ENCODE data around the gene MGA. TPM values are rescaled to one million over a fixed set of nuclear protein-coding genes. Genes with fewer than 3 reads are reported as not detected.
"Not testable (repeated sequence)": the region's sequence is repeated elsewhere in the genome, so short reads cannot be mapped to it uniquely, and the experiment has no call there.

Gene MGA
- polyA plus RNA-seq, 3 donors, result 2.7 to 6.9 (median 4.2) TPM

- no peaks in the 10 kb centered on the region for H3K9me3 Mint-ChIP-seq
- Histone ChIP-seq H3K9ac (ENCODE audit: insufficient read depth, low read length, poor library complexity, severe bottlenecking) (no peak overlapping the region), H3K27ac (ENCODE audit: low read depth in 1 of 2, low read length in 2 of 2) (no peak overlapping the region), H3K9me3 (replicated peaks in 1 of 2; ENCODE audit: control insufficient read depth in 1 of 2, insufficient read depth in 1 of 2, low read length in 2 of 2) (no peaks in the 10 kb centered on the region), H4K20me1 (ENCODE audit: insufficient read depth, low read length) (no peaks in the 10 kb centered on the region), H3K79me2 (ENCODE audit: insufficient read depth, low read length) (no peaks in the 10 kb centered on the region), H3K4me2 (replicated peaks; ENCODE audit: extremely low read depth, low read length, poor library complexity, severe bottlenecking) (no peak overlapping the region), H3K4me3 (replicated peaks in 1 of 3; ENCODE audit: low read depth in 2 of 3, low read length in 3 of 3) (no peak overlapping the region), H2AFZ (ENCODE audit: insufficient read depth, low read depth, low read length, poor library complexity, severe bottlenecking) (no peak overlapping the region), H3K4me1 (ENCODE audit: control insufficient read depth in 1 of 2, insufficient read depth in 2 of 2, low read length in 2 of 2) (no peaks in the 10 kb centered on the region), H3K27me3 (ENCODE audit: control insufficient read depth in 2 of 2, insufficient read depth in 2 of 2, low read length in 2 of 2) (no peaks in the 10 kb centered on the region), H3K36me3 (replicated peaks in 1 of 2; ENCODE audit: control insufficient read depth in 1 of 2, insufficient read depth in 2 of 2, low read length in 2 of 2) (peaks cover 29 to 55% of the 10 kb centered on the region in 2 donors)
- H3K27me3 Mint-ChIP-seq (ENCODE audit: low read depth in 3 of 3), result no peaks in the 10 kb centered on the region
- intact Hi-C loops (cut with micrococcal nuclease), result no loop called here
- no peak overlapping the region for H3K4me3 Mint-ChIP-seq
- no peak for DNase-seq
- no peak overlapping the region for H3K27ac Mint-ChIP-seq
- H3K36me3 Mint-ChIP-seq, result peaks cover 25 to 54% of the 10 kb centered on the region in 2 donors
- TF ChIP-seq CTCF (IDR thresholded peaks at IDR 0.05), result no peak
- no peaks in the 10 kb centered on the region for H3K4me1 Mint-ChIP-seq
These were observed 56.7 kb downstream of the MGA start for GRCh38 chr15:41716864-41717263.

- Mint-ChIP-seq H3K4me3 (no peak overlapping the region), H3K27me3 (ENCODE audit: low read depth in 3 of 3) (no peaks in the 10 kb centered on the region), H3K9me3 (no peaks in the 10 kb centered on the region), H3K4me1 (peaks cover 4% of the 10 kb centered on the region), H3K27ac (no peak overlapping the region), H3K36me3 (peaks cover 11 to 32% of the 10 kb centered on the region in 2 donors)
- Histone ChIP-seq H3K36me3 (replicated peaks in 1 of 2; ENCODE audit: control insufficient read depth in 1 of 2, insufficient read depth in 2 of 2, low read length in 2 of 2) (peaks cover 11 to 46% of the 10 kb centered on the region in 2 donors), H3K4me3 (replicated peaks in 1 of 3; ENCODE audit: low read depth in 2 of 3, low read length in 3 of 3) (no peak overlapping the region), H2AFZ (ENCODE audit: insufficient read depth, low read depth, low read length, poor library complexity, severe bottlenecking) (no peak overlapping the region), H3K4me2 (replicated peaks; ENCODE audit: extremely low read depth, low read length, poor library complexity, severe bottlenecking) (no peak overlapping the region), H3K27ac (ENCODE audit: low read depth in 1 of 2, low read length in 2 of 2) (no peak overlapping the region), H3K9ac (ENCODE audit: insufficient read depth, low read length, poor library complexity, severe bottlenecking) (no peak overlapping the region), H3K27me3 (ENCODE audit: control insufficient read depth in 2 of 2, insufficient read depth in 2 of 2, low read length in 2 of 2) (no peaks in the 10 kb centered on the region), H3K9me3 (replicated peaks in 1 of 2; ENCODE audit: control insufficient read depth in 1 of 2, insufficient read depth in 1 of 2, low read length in 2 of 2) (no peaks in the 10 kb centered on the region), H4K20me1 (ENCODE audit: insufficient read depth, low read length) (no peaks in the 10 kb centered on the region), H3K79me2 (ENCODE audit: insufficient read depth, low read length) (peaks cover 5% of the 10 kb centered on the region), H3K4me1 (ENCODE audit: control insufficient read depth in 1 of 2, insufficient read depth in 2 of 2, low read length in 2 of 2) (peaks cover 0 to 10% of the 10 kb centered on the region in 2 donors)
- intact Hi-C loops (cut with micrococcal nuclease), result no loop called here
- WGBS (ENCODE audit: insufficient coverage), result 100% methylated on average over 1 of the region's 3 CpGs
- DNase-seq, result no peak
- TF ChIP-seq CTCF (IDR thresholded peaks at IDR 0.05), result no peak
These were observed 66.9 kb downstream of the MGA start for GRCh38 chr15:41727143-41727542.

- H3K79me2 ChIP-seq (ENCODE audit: insufficient read depth, low read length); H3K4me3 ChIP-seq (replicated peaks in 1 of 3; ENCODE audit: low read depth in 2 of 3, low read length in 3 of 3); H3K4me3 Mint-ChIP-seq; H3K27ac ChIP-seq (ENCODE audit: low read depth in 1 of 2, low read length in 2 of 2); H3K27me3 ChIP-seq (ENCODE audit: control insufficient read depth in 2 of 2, insufficient read depth in 2 of 2, low read length in 2 of 2); H3K27me3 Mint-ChIP-seq (ENCODE audit: low read depth in 3 of 3); H4K20me1 ChIP-seq (ENCODE audit: insufficient read depth, low read length); H3K27ac Mint-ChIP-seq; H3K4me2 ChIP-seq (replicated peaks; ENCODE audit: extremely low read depth, low read length, poor library complexity, severe bottlenecking); intact Hi-C loops (cut with micrococcal nuclease); H3K9me3 Mint-ChIP-seq; H2AFZ ChIP-seq (ENCODE audit: insufficient read depth, low read depth, low read length, poor library complexity, severe bottlenecking); DNase-seq; H3K9ac ChIP-seq (ENCODE audit: insufficient read depth, low read length, poor library complexity, severe bottlenecking); H3K4me1 Mint-ChIP-seq; H3K9me3 ChIP-seq (replicated peaks in 1 of 2; ENCODE audit: control insufficient read depth in 1 of 2, insufficient read depth in 1 of 2, low read length in 2 of 2): not testable (repeated sequence)
- Histone ChIP-seq H3K36me3 (replicated peaks in 1 of 2; ENCODE audit: control insufficient read depth in 1 of 2, insufficient read depth in 2 of 2, low read length in 2 of 2) (peaks cover 14 to 49% of the 10 kb centered on the region in 2 donors), H3K4me1 (ENCODE audit: control insufficient read depth in 1 of 2, insufficient read depth in 2 of 2, low read length in 2 of 2) (peaks cover 0 to 10% of the 10 kb centered on the region in 2 donors)
- peaks cover 12 to 37% of the 10 kb centered on the region in 2 donors for H3K36me3 Mint-ChIP-seq
- 93% methylated on average over 3 of the region's 11 CpGs for WGBS (ENCODE audit: insufficient coverage)
These were observed 67.9 kb downstream of the MGA start for GRCh38 chr15:41728061-41728460.
